ENCODE results near the gene MKRN2.

The MKRN2 gene

DNA sequence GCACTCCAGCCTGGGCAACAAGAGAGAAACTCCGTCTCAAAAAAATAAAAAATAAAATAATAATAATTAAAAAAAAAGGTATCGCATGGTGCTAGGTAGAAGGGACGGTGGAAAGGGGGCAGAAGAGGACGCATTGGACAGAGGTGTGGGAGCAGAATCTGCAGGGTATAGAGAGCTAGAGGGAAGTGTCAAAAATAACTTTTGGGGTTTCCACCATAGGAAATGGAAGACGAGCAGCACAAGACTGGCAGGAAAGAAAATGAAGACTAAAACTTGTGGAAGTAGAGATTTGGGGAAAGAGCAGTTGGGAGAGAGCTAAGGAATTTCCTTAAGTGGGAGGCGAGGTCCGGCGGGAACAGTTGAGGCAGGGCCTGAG is 585 bp upstream of the MKRN2 start:
- no peak for DNase-seq (ENCODE audit: low read depth in 2 of 2)

DNA sequence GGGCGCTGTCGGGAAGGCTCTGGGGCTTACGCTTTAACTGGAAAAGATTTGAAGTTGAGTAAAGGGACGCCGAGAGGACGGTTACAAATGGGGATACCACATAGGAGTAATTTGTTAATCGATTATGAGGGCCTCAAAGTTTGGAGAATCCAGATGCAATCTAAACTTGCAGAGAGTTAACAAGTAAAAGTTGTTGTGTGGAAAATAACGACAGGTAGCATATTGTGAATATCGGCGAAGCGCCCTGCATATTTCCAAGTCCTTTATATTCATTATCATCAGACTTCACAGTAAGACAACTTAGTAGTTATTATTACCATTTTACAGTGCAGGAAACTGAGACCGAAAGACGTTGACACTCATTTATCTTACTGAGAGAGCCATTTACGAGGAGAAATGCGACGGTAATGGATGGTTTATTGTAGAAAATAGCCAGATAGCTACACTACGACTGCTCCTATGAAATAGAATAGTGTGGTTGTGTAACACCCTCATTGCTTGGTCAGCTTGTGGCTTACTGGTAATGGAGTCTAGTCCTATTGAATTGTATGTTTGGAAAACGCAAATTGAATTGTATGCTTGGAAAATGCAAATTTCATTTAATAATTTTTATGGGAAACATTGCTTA is 700 bp downstream of the MKRN2 start:
- no peak for DNase-seq (ENCODE audit: low read depth in 2 of 2)

DNA sequence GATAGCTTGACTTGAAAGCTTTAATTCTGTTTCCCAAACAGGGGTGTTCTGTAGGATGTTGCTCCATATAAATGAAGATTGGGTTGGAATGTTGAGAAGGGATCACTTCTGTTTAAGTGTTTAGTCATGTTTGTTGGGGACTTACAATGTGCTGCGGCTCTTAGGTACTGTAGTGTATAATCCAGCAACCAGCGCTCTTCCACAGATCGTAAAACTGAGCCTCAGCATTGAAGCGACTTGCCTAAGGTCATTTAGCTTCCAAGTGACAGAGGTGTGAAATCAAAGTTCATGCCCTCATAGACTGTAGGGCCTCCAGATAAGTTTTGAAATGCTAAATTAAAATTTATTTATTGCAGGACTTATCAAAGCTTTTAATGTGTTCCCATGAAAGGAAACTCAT is 1.8 kb downstream of the MKRN2 start:
- DNase-seq (ENCODE audit: low read depth in 2 of 2): no peak

DNA sequence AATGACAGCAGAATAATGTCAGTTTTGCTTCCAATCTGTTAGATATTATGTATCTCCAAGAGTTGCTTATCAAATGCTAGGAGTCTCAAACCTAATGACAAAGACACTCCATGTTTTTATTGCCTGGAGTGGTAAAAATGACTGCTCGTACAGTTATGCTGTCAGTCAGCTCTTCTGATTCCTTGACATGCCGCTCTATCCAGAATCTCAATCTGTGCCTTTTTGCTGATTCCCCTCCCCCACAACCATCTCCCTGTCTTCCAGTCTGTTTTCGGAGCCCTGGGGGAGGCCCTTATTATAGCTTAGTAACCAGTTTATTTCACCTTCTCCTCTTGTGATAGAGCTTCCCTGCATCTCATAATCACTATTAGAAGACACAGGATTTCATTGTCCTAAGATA is 2.6 kb downstream of the MKRN2 start:
- no peak for DNase-seq (ENCODE audit: low read depth in 2 of 2)

DNA sequence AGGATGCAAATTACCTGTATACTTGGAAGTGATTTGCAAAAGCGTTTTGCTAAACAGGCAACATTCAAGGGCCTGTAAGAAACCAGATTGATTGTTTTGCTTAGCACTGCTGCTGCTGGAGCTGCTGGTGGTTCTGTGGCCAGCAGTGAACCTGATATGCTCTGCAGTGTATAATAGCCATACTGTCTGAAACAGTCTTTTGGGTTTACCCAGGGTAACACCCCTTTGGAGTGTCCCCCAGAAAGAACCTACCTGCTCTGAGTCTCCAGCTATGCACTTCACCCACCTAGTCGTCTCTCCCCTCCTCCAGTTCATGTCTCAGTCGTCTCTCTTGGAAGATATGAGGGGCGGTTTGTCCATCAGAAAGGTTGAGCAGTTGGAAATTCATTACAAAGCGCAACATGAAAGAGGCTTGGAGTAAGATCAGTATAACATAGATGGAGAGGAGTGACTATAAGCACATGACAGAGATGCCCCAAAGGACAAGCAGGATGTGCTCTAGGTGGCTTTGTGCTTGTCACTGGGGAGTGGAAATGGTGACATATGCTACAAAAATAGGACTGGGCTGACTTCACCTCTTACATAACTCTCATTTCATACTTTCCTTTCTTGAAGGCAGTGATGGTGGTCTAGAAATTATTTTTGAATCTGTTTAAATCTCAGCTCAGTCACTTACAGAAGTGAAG is 3.8 kb downstream of the MKRN2 start:
- no peak for DNase-seq (ENCODE audit: low read depth in 2 of 2)

DNA sequence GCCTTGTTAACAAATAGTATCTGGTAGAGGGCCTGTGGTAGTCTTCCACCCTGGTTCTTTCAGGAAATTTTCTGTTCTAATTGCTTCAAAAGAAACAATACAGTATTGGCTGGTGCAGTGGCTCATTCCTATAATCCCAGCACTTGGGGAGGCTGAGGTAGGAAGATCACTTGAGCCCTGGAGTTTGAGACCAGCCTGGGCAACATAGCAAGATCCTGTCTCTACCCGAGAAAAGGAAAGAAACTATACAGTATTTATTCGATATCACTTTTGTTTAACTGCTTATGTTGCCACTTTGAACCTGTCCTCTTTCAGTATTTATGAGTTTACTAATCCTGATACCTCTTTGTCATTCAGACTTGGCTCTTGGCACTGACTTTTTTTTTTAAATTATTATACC is 4.5 kb downstream of the MKRN2 start:
- DNase-seq (ENCODE audit: low read depth in 2 of 2): no peak

DNA sequence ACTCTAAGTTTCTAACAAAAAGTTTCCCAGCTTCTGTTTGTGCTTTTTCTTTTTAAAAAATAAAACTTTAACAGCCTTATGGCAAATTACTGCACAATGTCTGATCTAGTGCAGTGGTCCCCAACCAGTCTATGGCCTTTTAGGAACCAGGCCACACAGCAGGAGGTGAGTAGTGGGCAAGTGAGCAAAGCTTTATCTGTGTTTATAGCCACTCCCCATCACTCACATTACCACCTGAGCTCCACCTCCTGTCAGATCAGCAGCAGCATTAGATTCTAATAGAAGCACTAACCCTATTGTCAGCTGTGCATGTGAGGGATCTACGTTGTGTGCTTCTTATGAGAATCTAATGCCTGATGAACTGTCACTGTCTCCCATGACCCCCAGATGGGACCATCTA is 5.6 kb downstream of the MKRN2 start:
- no peak for DNase-seq (ENCODE audit: low read depth in 2 of 2)

DNA sequence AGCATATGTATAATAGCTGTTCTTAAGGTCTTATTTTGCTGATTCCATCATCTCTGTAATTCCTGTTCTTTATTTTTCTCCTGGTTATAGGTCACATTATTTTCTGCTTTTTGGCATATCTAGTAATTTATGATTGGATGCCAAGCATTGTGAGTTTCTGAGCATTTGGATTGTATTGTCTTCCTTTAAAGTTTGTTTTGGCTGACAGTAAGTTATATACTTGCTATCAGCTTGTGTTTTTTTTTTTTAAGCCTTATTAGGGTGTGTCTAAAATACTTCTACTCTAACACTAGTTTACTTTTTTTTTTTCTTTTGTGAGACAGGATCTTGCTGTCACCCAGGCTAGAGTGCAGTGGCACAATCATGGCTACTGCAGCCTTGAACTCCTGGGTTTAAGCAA is 10.1 kb downstream of the MKRN2 start:
- DNase-seq (ENCODE audit: low read depth in 2 of 2): no peak

DNA sequence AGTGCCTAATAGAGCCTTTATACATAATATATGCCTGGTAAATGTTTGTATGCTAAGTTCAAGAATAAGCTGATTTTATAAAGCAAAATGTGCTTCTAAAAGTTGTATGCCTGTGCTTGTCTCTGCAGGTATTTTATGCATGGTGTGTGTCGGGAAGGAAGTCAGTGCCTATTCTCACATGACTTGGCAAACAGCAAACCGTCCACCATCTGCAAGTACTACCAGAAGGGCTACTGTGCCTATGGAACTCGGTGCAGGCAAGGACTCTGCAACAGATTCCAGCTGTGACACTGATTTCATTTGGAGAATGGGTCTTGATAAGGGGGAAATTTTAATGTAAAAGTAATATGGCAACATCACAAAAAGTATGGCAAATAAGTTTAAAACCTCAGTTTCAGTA is 11.9 kb downstream of the MKRN2 start:
- DNase-seq (ENCODE audit: low read depth in 2 of 2): no peak

DNA sequence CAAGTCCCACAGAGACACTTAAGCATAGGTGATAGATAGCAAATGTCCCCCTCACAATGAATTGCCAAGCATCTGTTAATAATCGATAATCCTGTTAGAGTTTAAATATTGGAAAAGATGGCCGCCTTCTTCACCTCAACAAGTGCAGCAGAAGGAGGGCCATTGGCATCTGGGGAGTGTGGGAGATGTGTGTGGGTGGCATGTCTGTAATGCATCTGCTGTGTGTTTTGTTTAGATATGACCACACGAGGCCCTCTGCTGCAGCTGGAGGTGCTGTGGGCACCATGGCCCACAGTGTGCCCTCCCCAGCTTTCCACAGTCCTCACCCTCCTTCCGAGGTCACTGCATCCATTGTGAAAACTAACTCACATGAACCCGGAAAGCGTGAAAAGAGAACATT is 12.9 kb downstream of the MKRN2 start:
- DNase-seq (ENCODE audit: low read depth in 2 of 2): no peak

DNA sequence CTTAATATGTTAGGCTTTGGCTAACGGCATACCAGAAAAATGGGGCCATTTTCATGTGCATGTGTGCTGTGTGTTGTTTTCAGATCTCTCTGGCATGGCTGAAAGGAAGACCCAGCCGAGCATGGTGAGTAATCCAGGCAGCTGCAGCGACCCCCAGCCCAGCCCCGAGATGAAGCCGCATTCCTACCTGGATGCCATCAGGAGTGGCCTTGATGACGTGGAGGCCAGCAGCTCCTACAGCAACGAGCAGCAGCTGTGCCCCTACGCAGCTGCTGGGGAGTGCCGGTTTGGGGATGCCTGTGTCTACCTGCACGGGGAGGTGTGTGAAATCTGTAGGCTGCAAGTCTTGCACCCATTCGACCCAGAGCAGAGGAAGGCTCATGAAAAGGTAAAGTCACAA is 15.1 kb downstream of the MKRN2 start:
- DNase-seq (ENCODE audit: low read depth in 2 of 2): no peak

DNA sequence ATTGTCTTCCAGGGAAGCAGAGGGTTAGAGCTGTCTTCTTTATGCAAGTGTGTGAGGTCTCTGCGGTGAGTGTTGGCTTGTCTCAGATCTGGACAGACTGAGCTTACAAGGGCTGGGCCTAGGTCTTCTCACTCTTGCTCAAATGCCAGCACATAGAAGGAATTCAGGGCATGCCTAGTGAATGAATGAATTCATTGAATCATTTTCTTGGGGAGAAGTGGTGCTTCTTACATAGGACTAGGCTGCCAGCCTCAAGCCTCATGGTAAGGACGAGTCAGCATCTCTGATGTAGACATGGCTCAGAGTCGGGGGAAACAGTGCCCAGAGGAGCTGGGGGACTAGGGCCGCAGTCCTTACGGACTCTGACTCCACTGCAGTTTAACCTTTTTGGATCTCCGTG is 17.2 kb downstream of the MKRN2 start:
- no peak for DNase-seq (ENCODE audit: low read depth in 2 of 2)

DNA sequence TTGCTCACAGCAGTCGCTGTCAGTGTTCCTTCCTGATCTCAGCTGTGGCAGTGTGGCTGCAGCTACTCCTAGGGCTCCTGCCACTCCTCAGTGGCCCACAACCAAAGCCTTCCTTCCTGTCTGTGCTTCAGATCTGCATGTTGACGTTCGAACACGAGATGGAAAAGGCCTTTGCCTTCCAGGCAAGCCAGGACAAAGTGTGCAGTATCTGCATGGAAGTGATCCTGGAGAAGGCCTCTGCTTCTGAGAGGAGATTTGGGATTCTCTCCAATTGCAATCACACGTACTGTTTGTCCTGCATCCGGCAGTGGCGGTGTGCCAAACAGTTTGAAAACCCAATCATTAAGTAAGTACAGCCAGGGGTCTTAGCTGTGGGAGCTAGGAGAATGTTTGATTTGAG is 17.8 kb downstream of the MKRN2 start:
- DNase-seq (ENCODE audit: low read depth in 2 of 2): no peak

DNA sequence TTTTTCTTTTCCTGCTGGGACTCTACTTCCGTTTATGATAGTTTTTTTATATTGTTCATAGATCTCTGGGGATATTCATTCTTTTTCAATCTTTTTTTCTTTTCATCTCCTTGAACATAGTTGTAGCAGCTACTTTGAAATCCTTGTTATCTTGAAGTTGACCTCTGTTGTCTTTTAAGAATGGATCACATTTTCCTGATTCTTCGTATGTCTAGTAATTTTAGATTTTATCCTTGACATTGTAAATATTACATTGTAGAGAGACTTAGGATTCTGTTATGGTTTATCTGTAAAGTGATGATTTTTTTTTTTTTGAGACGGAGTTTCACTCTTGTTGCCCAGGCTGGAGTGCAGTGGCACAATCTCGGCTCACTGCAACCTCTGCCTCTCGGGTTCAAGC is 20.5 kb downstream of the MKRN2 start:
- no peak for DNase-seq (ENCODE audit: low read depth in 2 of 2)

DNA sequence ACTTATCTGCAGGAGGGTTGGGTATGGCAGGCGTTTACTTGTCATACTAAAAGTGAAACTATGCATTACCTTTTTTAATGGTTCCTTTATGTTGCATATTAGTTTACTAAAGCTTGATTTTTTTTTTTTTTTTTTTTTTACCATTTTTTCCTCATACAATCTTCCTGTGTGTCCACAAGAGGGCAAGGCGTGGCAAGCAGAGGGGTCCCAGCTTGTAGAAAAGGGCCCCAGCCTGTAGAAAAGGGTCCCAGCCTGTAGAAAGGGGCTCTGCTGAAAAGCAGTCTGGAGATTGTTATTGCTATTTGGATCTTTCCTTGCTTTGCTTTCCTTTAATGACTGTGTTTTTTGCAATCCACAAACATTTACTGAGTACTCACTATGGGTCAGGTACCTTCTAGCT is 21.9 kb downstream of the MKRN2 start:
- DNase-seq (ENCODE audit: low read depth in 2 of 2): no peak

DNA sequence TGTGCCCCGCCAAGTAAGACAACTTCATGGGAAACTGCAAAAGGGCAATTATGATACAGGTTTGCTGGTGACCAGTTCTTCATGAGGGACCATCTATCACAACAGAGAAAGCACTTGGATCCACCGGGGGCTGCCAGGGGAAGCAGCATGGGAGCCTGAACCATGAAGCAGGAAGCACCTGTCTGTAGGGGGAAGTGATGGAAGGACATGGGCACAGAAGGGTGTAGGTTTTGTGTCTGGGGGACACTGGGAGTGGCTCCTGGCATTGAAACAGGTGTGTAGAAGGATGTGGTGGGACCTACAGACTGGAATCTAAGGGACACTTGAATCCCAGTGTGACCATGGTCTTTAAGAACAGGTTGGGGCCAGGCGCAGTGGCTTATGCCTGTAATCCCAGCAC is 22.6 kb downstream of the MKRN2 start:
- no peak for DNase-seq (ENCODE audit: low read depth in 2 of 2)

DNA sequence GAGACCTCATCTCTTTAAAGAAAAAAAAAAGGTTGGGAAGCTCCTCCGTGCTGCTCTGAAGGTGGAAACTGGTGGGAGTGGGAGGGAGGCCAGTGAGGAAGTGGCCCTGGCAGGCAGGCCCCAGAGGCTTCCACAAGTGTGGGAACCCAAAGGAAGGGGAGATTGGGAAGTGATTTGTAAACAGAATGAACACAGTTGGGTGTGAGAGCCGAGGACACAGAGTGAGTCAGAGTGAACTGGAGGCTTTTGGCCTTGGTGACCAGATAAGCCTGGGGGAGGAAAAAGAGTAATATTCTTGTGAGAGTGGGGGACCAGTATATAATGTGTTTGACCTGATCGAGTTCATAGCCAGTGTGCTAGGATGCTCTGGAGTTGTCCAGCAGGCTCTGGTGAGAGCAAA is 23.0 kb downstream of the MKRN2 start:
- no peak for DNase-seq (ENCODE audit: low read depth in 2 of 2)

DNA sequence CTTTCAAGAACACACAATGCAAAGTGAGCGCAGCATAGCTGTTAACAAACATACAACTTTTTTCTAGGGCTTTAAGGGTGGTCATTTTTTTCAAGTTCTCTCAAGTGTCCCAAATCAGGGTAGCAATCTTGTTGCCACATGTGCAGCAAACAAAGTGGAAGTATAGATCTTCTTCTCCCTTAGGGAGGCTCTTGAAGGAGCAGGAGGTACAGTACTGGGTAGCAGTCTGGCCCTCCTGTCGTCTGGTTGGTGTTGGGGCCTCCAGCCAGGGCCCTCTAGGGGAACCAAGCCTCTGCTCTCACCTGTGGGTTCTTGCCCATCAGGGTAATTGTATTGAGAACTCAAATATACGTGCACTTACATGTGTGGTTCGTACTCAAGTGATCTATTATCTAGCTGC is 25.8 kb downstream of the MKRN2 start:
- DNase-seq (ENCODE audit: low read depth in 2 of 2): no peak

DNA sequence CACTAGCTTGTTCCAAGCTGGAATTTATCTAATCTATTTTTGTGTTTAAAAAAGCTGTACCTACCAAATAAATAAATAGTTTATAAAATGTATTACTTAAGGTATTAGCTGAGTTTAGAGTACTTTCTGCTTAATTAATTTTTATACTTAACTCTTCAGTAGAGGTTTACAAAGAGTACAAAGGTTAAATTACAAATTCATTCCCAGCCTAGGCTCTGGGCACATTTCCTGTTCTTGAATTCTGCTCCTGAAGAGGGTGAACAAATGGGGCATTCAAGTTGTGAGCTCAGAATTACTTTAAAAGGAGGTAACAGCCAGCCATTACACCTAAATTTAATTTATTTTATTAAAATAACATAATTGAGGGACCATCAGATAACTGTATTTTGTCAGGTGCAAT is 26.4 kb downstream of the MKRN2 start:
- DNase-seq (ENCODE audit: low read depth in 2 of 2): no peak

DNA sequence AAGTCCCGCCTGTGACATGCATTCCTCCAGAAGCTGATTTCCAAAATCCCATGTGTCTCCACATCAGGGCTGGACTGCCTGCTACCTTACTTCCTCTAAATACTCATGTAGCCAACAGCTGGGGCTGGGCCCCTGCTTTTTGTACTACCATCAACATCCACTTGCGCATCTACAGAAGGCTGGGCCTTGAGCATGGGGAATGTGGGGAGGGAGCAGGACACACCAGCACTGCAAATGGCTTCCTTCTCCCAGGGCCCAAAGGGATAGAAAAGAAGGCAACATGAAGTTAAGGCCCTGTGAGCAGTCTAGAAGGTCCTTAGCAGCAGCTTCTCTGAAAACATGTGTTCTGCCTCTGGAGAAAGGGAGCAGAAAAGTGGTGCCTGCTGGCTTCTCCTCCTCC is 27.2 kb downstream of the MKRN2 start:
- no peak for DNase-seq (ENCODE audit: low read depth in 2 of 2)

DNA sequence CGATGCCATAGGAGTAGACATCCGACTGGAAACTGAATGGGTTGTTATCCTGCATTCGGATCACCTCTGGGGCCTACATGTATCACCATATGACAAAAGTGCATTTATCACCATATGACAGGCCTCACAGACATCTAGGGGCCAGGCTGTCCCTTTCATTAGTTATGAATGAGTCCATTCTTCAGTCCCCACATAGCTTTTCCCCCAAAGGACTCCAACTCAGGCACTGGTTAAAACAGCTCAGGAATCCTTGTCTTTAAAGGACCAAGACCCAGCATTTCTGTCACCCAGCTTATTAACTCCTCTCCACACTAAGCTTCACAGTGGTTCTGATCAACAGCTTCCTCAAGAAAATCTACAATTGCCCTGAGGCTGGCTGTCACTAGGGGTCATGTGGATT is 28.3 kb downstream of the MKRN2 start:
- no peak for DNase-seq (ENCODE audit: low read depth in 2 of 2)

DNA sequence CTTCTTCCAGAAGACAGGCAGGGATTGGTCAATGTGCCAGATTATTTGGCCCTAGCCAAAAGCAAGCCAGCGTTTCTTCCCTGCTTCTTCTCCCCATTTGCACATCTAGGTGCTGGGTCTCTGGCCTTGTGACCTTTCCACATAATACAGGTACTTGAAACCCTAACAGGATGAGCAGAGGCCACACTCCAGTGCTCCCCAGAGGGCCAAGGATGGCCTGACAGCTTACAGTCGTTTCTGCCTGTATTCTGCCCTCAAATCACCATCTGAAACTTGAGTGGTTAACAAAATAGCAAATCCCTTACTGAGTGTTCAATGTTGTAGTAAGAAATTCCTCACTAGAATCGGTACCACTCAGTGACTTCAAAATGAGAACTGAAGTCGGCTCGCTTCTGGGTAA is 29.1 kb downstream of the MKRN2 start:
- no peak for DNase-seq (ENCODE audit: low read depth in 2 of 2)

DNA sequence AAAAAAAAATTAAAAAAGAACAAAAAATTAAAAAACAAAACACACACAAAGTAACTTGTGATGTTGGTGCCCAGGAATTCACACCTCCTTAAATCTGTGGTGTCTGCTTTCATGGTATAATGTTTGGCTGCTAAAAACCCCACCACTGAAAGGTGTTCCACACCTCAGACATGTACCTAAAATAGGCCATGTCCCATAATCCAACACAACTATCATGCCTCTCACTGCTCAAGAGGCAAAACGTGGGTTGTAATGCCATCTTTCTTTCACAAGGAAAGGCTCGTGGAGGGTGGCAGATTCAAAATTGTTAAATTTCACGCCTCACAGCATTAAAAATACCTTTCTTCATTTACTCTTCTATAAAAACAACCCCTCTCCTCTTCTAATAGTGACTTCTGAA is 29.5 kb downstream of the MKRN2 start:
- no peak for DNase-seq (ENCODE audit: low read depth in 2 of 2)

Measured in activated CD4-positive, alpha-beta T cell treated with anti-CD3 and anti-CD28 coated beads for 24 hours (primary cell).